ENCODE data around the gene SLCO2A1.

SLCO2A1 gene

DNA sequence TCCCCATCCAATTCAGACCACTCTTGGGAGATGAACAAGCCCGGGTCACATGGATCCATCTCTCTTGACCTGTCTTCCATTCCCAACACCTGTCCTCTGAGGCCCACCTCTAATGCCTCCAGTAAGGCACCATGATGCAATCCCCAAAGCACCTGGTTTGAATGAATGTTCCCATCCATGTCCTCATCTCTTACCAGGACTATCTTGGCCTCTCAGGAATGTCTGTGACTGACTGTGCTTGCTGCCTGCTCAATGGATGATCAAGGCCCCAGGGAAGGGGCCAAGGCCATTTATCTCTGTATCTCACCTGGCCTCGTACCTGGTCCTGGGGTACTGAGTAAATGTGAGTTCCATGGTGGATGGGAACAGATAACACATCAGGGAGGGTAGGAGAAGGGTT is 49.7 kb downstream of the SLCO2A1 start:
- TF ChIP-seq, protein P1, sequence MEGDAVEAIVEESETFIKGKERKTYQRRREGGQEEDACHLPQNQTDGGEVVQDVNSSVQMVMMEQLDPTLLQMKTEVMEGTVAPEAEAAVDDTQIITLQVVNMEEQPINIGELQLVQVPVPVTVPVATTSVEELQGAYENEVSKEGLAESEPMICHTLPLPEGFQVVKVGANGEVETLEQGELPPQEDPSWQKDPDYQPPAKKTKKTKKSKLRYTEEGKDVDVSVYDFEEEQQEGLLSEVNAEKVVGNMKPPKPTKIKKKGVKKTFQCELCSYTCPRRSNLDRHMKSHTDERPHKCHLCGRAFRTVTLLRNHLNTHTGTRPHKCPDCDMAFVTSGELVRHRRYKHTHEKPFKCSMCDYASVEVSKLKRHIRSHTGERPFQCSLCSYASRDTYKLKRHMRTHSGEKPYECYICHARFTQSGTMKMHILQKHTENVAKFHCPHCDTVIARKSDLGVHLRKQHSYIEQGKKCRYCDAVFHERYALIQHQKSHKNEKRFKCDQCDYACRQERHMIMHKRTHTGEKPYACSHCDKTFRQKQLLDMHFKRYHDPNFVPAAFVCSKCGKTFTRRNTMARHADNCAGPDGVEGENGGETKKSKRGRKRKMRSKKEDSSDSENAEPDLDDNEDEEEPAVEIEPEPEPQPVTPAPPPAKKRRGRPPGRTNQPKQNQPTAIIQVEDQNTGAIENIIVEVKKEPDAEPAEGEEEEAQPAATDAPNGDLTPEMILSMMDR (IDR thresholded peaks at IDR 0.05; ENCODE audit: poor library complexity, severe bottlenecking), result no peak
- no peak for ATAC-seq (ENCODE audit: low read depth)
- no peak overlapping the region for H3K27ac ChIP-seq (ENCODE audit: poor library complexity, severe bottlenecking)

DNA sequence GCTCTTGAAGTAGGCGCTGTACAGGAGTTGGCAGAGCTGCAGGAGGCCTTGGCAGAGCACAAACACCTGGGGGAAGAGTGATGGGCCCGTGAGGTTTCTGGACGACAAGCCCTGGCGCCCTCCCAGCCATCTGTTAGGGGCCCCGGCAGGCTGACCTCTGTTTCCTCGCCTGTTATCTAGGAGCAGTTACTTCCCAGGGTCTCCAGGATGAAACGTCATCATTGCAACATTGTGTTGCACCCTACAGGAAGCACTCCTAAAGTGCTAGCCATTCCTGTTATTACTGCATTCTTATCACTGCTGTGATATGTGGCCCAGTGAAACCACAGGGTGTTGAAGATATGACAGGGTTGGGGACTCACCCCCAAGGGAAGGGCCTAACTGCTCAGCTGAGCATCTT is 50.2 kb downstream of the SLCO2A1 start:
- no peaks in the 10 kb centered on the region for H3K9me3 ChIP-seq (ENCODE audit: severe bottlenecking)
- TF ChIP-seq, protein P1 (IDR thresholded peaks at IDR 0.05; ENCODE audit: poor library complexity, severe bottlenecking), result no peak
- no peaks in the 10 kb centered on the region for H3K36me3 ChIP-seq (ENCODE audit: low read depth)
- ATAC-seq (ENCODE audit: low read depth), result no peak
- no peak overlapping the region for H3K27ac ChIP-seq (ENCODE audit: poor library complexity, severe bottlenecking)
- DNase-seq (ENCODE audit: low spot score), result no peak
- H3K27me3 ChIP-seq (ENCODE audit: insufficient read depth, poor library complexity, severe bottlenecking), result no peaks in the 10 kb centered on the region
- H3K4me3 ChIP-seq (ENCODE audit: severe bottlenecking), result no peak overlapping the region
- no peaks in the 10 kb centered on the region for H3K4me1 ChIP-seq (ENCODE audit: insufficient read depth, poor library complexity, severe bottlenecking)

More for the DNA sequence above, 49.7 kb downstream of the SLCO2A1 start:
- H3K36me3 ChIP-seq (ENCODE audit: low read depth), result no peaks in the 10 kb centered on the region
- no peaks in the 10 kb centered on the region for H3K9me3 ChIP-seq (ENCODE audit: severe bottlenecking)
- no peak for DNase-seq (ENCODE audit: low spot score)
- H3K4me3 ChIP-seq (ENCODE audit: severe bottlenecking), result no peak overlapping the region
- no peaks in the 10 kb centered on the region for H3K27me3 ChIP-seq (ENCODE audit: insufficient read depth, poor library complexity, severe bottlenecking)
- H3K4me1 ChIP-seq (ENCODE audit: insufficient read depth, poor library complexity, severe bottlenecking), result no peaks in the 10 kb centered on the region

DNA sequence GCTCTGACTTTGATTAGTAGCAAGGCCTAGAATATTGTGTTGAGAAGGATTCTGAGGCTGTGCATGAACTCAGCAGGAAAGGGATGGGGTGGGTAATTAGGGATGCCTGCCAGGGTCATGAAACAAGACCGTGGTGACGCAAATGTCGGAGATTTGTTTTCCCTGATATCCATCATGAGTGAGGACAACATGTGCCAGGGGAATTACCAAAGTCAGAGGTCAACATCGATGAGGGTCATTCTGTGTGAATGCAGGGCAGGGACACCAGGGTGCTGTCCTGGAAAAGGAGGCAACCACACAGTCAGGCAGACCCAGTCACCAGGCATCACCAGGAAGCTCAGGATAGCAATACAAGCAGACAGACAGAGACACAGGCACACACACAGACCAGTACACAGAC is 52.2 kb downstream of the SLCO2A1 start:
- Histone ChIP-seq H3K4me1 (ENCODE audit: insufficient read depth, poor library complexity, severe bottlenecking) (no peaks in the 10 kb centered on the region), H3K27me3 (ENCODE audit: insufficient read depth, poor library complexity, severe bottlenecking) (no peaks in the 10 kb centered on the region), H3K27ac (ENCODE audit: poor library complexity, severe bottlenecking) (no peak overlapping the region), H3K36me3 (ENCODE audit: low read depth) (peaks cover 4% of the 10 kb centered on the region; the same call in 1 of the 2 replicates), H3K9me3 (ENCODE audit: severe bottlenecking) (peaks cover 2% of the 10 kb centered on the region), H3K4me3 (ENCODE audit: severe bottlenecking) (no peak overlapping the region)
- TF ChIP-seq, protein P1 (IDR thresholded peaks at IDR 0.05; ENCODE audit: poor library complexity, severe bottlenecking), result no peak
- ATAC-seq (ENCODE audit: low read depth) (no peak), DNase-seq (ENCODE audit: low spot score) (no peak)

DNA sequence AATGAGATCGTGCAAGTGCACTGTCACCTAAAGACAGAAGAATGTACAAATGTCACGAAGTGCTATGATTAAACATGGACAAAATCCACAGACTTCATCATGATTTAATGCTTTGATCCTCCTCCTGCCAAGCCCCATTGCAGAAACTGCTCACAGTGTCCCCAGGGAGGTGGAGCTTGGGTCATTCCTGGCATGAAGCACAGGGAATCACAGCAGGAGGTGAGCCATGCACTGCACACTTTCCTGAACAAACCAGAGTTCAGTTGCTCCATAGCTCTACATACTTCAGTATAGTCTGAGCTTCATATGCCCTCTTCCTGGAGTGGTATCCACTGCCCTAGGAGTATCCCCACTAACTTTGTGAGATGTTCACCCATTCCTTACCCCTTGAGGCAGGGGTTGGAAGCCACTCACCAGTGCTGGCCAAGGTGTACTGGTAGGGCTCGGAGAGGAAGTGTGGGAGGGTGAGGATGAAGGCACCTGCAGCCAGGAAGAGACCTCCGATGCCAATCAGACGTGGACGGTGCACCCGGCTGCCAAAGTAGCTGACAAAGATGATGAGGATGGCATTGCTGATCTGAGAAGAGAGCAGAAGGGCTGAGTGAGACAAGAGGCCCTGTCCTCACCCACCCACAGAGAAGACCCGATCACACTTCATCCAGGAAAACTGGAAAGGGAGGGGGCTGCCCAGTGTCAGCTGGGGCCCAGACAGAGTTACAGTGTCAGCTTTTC is 56.3 kb downstream of the SLCO2A1 start:
- H3K36me3 ChIP-seq (ENCODE audit: low read depth), result peaks cover 9% of the 10 kb centered on the region; the same call in 1 of the 2 replicates
- no peaks in the 10 kb centered on the region for H3K4me1 ChIP-seq (ENCODE audit: insufficient read depth, poor library complexity, severe bottlenecking)
- H3K27ac ChIP-seq (ENCODE audit: poor library complexity, severe bottlenecking), result no peak overlapping the region
- ATAC-seq (ENCODE audit: low read depth), result no peak
- DNase-seq (ENCODE audit: low spot score), result no peak
- H3K4me3 ChIP-seq (ENCODE audit: severe bottlenecking), result no peak overlapping the region
- no peaks in the 10 kb centered on the region for H3K27me3 ChIP-seq (ENCODE audit: insufficient read depth, poor library complexity, severe bottlenecking)
- TF ChIP-seq, protein P1 (IDR thresholded peaks at IDR 0.05; ENCODE audit: poor library complexity, severe bottlenecking), result no peak
- H3K9me3 ChIP-seq (ENCODE audit: severe bottlenecking), result peaks cover 2% of the 10 kb centered on the region

DNA sequence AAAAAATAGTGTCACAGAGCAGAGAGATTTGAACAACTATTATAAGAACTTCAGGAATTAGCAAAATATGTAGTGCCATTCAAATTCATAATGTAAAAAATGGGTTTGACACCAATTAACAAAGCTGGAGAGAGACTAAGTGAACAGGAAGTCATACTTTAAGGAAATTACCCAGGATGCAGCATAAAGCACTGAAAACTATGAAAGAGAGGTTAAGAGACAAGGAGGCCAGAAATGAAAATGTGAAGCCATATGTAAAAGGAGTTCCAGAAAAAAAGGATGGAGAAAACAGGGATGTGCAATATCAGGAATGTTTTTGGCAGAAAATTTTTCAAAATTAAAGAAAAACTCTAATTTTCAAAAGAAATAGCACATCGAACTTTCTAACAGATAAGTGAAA is 57.6 kb downstream of the SLCO2A1 start:
- TF ChIP-seq, protein P1 (IDR thresholded peaks at IDR 0.05; ENCODE audit: poor library complexity, severe bottlenecking), result no peak
- DNase-seq (ENCODE audit: low spot score) (no peak), ATAC-seq (ENCODE audit: low read depth) (no peak)
- Histone ChIP-seq H3K9me3 (ENCODE audit: severe bottlenecking) (peaks cover 2% of the 10 kb centered on the region), H3K27me3 (ENCODE audit: insufficient read depth, poor library complexity, severe bottlenecking) (no peaks in the 10 kb centered on the region), H3K36me3 (ENCODE audit: low read depth) (peaks cover 9% of the 10 kb centered on the region; the same call in 1 of the 2 replicates), H3K4me1 (ENCODE audit: insufficient read depth, poor library complexity, severe bottlenecking) (no peaks in the 10 kb centered on the region), H3K27ac (ENCODE audit: poor library complexity, severe bottlenecking) (no peak overlapping the region), H3K4me3 (ENCODE audit: severe bottlenecking) (no peak overlapping the region)

All from RWPE2 (cell line).